ENCODE data around the gene MPZL1.

The MPZL1 gene

DNA sequence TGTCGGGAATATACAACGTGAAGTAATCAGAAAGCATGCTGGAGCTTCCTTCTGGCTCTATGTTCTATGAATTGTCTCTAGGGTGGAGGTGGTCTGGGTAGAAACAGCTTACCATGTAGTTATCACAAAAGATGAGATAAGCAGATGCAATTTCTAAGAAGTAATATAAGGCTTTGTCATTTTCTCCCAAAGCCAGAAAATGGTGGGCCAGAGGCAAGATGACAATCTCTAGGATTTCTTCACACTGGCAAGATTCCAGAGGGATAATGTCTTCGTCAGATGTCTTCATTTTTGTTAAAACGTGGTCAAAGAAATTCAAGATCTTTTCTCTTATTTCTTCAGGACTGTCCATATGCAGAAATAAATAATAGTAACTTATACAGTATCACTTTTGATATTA lies 114.4 kb downstream of the MPZL1 start:
- H3K4me3 ChIP-seq (ENCODE audit: low read depth, low read length): no peak overlapping the region
- TF ChIP-seq, protein P1, sequence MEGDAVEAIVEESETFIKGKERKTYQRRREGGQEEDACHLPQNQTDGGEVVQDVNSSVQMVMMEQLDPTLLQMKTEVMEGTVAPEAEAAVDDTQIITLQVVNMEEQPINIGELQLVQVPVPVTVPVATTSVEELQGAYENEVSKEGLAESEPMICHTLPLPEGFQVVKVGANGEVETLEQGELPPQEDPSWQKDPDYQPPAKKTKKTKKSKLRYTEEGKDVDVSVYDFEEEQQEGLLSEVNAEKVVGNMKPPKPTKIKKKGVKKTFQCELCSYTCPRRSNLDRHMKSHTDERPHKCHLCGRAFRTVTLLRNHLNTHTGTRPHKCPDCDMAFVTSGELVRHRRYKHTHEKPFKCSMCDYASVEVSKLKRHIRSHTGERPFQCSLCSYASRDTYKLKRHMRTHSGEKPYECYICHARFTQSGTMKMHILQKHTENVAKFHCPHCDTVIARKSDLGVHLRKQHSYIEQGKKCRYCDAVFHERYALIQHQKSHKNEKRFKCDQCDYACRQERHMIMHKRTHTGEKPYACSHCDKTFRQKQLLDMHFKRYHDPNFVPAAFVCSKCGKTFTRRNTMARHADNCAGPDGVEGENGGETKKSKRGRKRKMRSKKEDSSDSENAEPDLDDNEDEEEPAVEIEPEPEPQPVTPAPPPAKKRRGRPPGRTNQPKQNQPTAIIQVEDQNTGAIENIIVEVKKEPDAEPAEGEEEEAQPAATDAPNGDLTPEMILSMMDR (IDR thresholded peaks at IDR 0.05; ENCODE audit: low read depth, low read length): no peak

DNA sequence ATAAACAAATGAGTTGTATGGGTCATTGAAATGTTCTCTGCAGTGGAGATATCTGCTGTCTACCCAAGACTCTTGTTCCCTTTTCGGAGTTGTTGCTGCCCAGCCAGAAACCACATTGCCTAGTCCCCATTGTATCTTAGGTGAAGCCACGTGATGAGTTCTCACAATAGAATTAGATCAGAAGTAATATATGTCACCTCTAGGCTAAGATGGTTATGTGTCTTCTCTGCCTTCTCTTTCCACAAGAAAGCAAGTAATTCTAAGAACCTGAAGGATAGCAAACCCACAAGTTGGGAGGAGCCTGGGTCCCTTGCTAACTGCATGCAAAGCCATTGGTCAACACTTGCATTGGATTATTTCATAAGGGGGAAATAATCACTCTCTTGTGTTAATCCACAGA lies 115.5 kb downstream of the MPZL1 start:
- TF ChIP-seq, protein P1 (IDR thresholded peaks at IDR 0.05; ENCODE audit: low read depth, low read length): no peak
- H3K4me3 ChIP-seq (ENCODE audit: low read depth, low read length): no peak overlapping the region

DNA sequence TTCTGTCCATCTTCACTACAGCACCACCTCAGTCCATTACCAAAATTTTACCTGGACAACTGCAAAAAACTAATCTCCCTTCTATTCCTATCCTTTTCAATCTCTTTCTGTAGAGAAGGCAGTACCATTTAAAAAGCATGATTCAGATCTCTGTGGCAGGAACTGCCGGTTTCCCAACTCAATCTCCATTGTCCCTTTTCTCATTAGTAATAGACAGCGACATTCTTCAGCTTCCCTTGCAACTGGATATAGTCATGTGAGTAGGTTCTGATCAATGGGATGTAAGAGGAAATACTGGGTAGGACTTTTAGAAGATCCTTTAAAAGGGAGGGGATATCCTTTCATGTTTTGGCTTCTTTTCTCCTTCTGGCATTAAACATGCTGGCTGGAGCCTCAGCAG lies 117.2 kb downstream of the MPZL1 start:
- H3K4me3 ChIP-seq (ENCODE audit: low read depth, low read length): no peak overlapping the region
- TF ChIP-seq, protein P1 (IDR thresholded peaks at IDR 0.05; ENCODE audit: low read depth, low read length): no peak
